GM12801 (cell line): ENCODE results near the gene HSPB7.

ENCODE experiments used
- CTCF ChIP-seq: IDR thresholded peaks from one replicate; pipeline ENCODE4 v1.5.1; 2011; ENCODE audit warnings: control low read depth; ENCODE audit not compliant: insufficient read length; ENCODE audit errors: extremely low read depth

HSPB7 gene

GRCh38 chr1:15981679-15982078 is 36.2 kb downstream of the HSPB7 start:
- TF ChIP-seq CTCF = no peak

- TF ChIP-seq CTCF = no peak
Measured at GRCh38 chr1:15975805-15976680, 41.8 kb downstream of the HSPB7 start, which contains the start of gene ZBTB17. Gene ZBTB17 (minus strand): TSS chr1:15976101. CDS start chr1:15948495, 27,606 bp downstream.

GRCh38 chr1:15975358-15975804 is 42.5 kb downstream of the HSPB7 start:
- no peak for TF ChIP-seq CTCF

GRCh38 chr1:15974855-15975254 is 43.0 kb downstream of the HSPB7 start:
- no peak for TF ChIP-seq CTCF

GRCh38 chr1:15973772-15974171 is 44.1 kb downstream of the HSPB7 start:
- no peak for TF ChIP-seq CTCF

- no peak for TF ChIP-seq CTCF
Measured at GRCh38 chr1:15972409-15972808, 45.4 kb downstream of the HSPB7 start.

- TF ChIP-seq CTCF = no peak
Measured at GRCh38 chr1:15970911-15971310, 46.9 kb downstream of the HSPB7 start.
